Endothelial cell (in vitro differentiated cells): ENCODE results near the gene HOGA1. TPM values are rescaled to one million over a fixed set of nuclear protein-coding genes. Genes with fewer than 3 reads are reported as not detected.

Experiments
- DNase-seq: peaks from one replicate; pipeline ENCODE4 v3.0.0; 2021; ENCODE audit warnings: low spot score
- H3K27ac Mint-ChIP-seq: one replicate; pipeline ENCODE4 v1.8.0; 2021; ENCODE audit warnings: mixed read lengths, inconsistent platforms; ENCODE audit not compliant: unreplicated experiment
- H3K27me3 Mint-ChIP-seq: one replicate; pipeline ENCODE4 v1.8.0; 2021; ENCODE audit warnings: mild to moderate bottlenecking, moderate library complexity, mixed read lengths, inconsistent platforms; ENCODE audit not compliant: unreplicated experiment
- H3K36me3 Mint-ChIP-seq: one replicate; pipeline ENCODE4 v1.8.0; 2021; ENCODE audit warnings: mild to moderate bottlenecking, low read depth, mixed read lengths, inconsistent platforms; ENCODE audit not compliant: unreplicated experiment
- H3K4me1 Mint-ChIP-seq: one replicate; pipeline ENCODE4 v1.8.0; 2021; ENCODE audit warnings: mild to moderate bottlenecking, mixed read lengths, inconsistent platforms; ENCODE audit not compliant: unreplicated experiment
- H3K4me3 Mint-ChIP-seq: one replicate; pipeline ENCODE4 v1.8.0; 2021; ENCODE audit warnings: mild to moderate bottlenecking, mixed read lengths, inconsistent platforms; ENCODE audit not compliant: unreplicated experiment
- H3K9me3 Mint-ChIP-seq: one replicate; pipeline ENCODE4 v1.8.0; 2021; ENCODE audit warnings: mixed read lengths, inconsistent platforms; ENCODE audit not compliant: unreplicated experiment
- CTCF ChIP-seq: fragments of 200-600 bp; sonication (generic); IDR thresholded peaks from one replicate; pipeline ENCODE4 v1.5.0; 2021; ENCODE audit warnings: antibody characterized with exemption; ENCODE audit not compliant: unreplicated experiment
- total RNA-seq: library from RNA; stranded (reverse); fragmentation: NEBNext Ultra II Directional; extraction: Animal tissue kit (Norgen Biotek cat#: 25700); gene quantifications from one replicate; pipeline ENCODE4 v1.2.1, GENCODE V29; 2021; ENCODE audit not compliant: unreplicated experiment

Gene HOGA1
- total RNA-seq, 1 donor from 2014 or later, result 0.85 TPM

DNA sequence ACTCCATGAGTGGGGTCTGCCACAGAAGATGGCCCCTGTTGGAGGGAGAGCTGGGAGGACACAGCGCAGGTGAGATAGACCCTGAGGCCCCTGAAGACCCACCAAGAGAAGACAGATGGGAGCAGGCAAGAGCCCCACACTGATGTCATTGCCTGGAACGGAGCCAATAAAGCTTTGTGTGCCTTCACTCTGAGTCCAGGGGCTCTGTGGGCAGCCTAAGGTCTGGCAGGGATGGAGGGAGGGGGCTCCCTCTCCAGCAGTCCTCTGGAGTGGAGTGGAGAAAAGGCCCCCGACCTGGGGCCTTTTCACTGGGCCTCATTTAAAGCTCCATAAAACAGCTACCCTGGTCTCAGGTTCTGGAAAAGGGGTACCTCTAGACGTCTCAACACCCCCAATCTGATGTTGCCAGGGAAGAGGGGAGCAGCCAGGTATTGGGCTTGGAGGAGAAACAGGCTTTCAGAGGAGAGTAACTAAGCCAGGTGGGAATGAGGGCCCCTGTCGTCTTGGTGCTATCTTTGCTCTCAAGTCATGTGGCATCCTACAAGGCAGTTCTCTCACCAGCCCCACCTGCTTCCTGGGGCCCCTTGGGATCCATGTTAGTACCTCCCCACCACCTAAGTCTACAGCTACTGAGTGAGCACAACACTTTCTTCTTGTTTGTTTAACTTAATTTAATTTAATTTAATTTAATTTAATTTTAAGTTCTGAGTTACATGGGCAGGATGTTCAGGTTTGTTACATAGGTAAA is 6.7 kb downstream of the HOGA1 start:
- no peak overlapping the region for H3K4me3 Mint-ChIP-seq
- H3K4me1 Mint-ChIP-seq, result no peaks in the 10 kb centered on the region
- H3K27ac Mint-ChIP-seq, result no peak overlapping the region
- DNase-seq, result no peak
- no peaks in the 10 kb centered on the region for H3K9me3 Mint-ChIP-seq
- H3K27me3 Mint-ChIP-seq, result peaks cover 1% of the 10 kb centered on the region
- H3K36me3 Mint-ChIP-seq, result no peaks in the 10 kb centered on the region
- TF ChIP-seq CTCF, result no peak

GRCh38 chr10:97593421-97593820 is 9.2 kb downstream of the HOGA1 start:
- H3K36me3 Mint-ChIP-seq, result no peaks in the 10 kb centered on the region
- H3K4me3 Mint-ChIP-seq, result no peak overlapping the region
- no peak overlapping the region for H3K27ac Mint-ChIP-seq
- no peak for TF ChIP-seq CTCF
- peaks cover 7% of the 10 kb centered on the region for H3K4me1 Mint-ChIP-seq
- H3K9me3 Mint-ChIP-seq, result no peaks in the 10 kb centered on the region
- no peak for DNase-seq
- peaks cover 3% of the 10 kb centered on the region for H3K27me3 Mint-ChIP-seq

DNA sequence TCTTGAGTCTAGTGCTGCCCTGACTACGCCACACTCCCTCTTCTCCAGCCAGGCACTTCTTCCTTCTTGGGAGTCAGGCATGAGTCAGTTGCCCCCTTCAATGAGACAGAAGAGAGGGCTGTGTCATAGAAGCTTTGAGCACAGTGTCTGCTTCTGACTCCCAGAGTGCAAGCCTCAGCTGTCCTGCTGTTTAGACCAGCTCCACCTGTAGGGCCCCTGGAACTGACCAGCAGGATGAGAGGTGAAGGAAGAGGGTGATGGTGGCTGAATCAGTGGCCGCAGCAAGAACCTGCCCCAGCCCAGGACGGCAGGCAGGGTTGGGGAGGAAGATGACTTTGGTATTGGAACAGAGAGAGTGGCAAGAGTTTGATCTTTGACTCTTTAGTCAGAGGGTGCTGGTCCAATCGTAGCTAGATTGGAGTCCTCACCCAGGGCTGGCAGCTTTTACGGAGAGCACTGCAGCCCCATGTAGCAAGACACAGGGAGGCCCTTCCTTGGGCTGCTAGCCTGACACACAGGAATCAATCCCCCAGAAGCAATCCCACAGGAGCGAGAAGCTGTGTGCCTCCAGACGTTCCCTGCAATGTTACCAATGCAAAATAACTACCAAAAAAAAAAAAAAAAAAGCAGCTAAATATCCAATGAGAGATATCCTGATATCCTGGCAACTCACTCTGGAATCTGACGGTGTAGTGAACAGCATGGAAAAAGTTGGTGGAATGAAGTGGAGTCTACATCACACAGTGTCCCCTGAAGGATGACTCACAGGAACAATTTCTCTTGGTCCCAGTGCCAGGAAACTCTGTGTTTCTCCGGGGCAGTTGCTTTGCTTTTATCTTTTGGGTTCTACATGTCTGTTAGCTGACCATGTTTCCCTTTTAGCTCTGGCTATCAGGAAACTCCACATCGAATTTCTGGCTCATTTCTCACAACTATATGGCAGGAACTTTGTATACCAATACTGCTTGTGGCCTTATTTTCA is 12.2 kb downstream of the HOGA1 start:
- Mint-ChIP-seq H3K27me3 (peaks cover 10% of the 10 kb centered on the region), H3K4me3 (no peak overlapping the region), H3K27ac (no peak overlapping the region), H3K36me3 (no peaks in the 10 kb centered on the region), H3K4me1 (peaks cover 7% of the 10 kb centered on the region), H3K9me3 (no peaks in the 10 kb centered on the region)
- DNase-seq, result no peak
- no peak for TF ChIP-seq CTCF

- peaks cover 7% of the 10 kb centered on the region for H3K4me1 Mint-ChIP-seq
- no peak for DNase-seq
- TF ChIP-seq CTCF, result no peak
- H3K9me3 Mint-ChIP-seq, result no peaks in the 10 kb centered on the region
- no peak overlapping the region for H3K4me3 Mint-ChIP-seq
- peaks cover 9% of the 10 kb centered on the region for H3K27me3 Mint-ChIP-seq
- no peaks in the 10 kb centered on the region for H3K36me3 Mint-ChIP-seq
- peak overlapping the region; percentile 26 for H3K27ac Mint-ChIP-seq
These were observed 13.6 kb downstream of the HOGA1 start for GRCh38 chr10:97597778-97598177.
